Esophagus squamous epithelium (tissue), 5 donors: ENCODE measurements around the gene KIF22. TPM values are rescaled to one million over a fixed set of nuclear protein-coding genes. Genes with fewer than 3 reads are reported as not detected.
"Not testable (repeated sequence)": the region's sequence is repeated elsewhere in the genome, so short reads cannot be mapped to it uniquely, and the experiment has no call there.

ENCODE experiments used
- DNase-seq: peaks from one replicate; lab custom pipeline; 2025; lab: John Stamatoyannopoulos, UW
- H3K27ac ChIP-seq, 4 donors: fragments of 200-600 bp; sonication (generic); one replicate each; pipeline ENCODE4 v1.5.1; 2016 to 2019; ENCODE audit warnings: mild to moderate bottlenecking in 1 of 4
- H3K27me3 ChIP-seq, 4 donors: fragments of 200-600 bp; sonication (generic); 1 replicate in 3 of 4; 2 replicates in 1 of 4; pipeline versions ENCODE4 v1.5.1 to v1.6.0; 2017 to 2021; ENCODE audit warnings: antibody characterized with exemption in 1 of 4
- H3K36me3 ChIP-seq, 3 donors: fragments of 200-600 bp; sonication (generic); one replicate each; pipeline ENCODE4 v1.5.1; 2016 to 2019
- H3K4me1 ChIP-seq, 3 donors: fragments of 200-600 bp; sonication (generic); one replicate each; pipeline ENCODE4 v1.5.1; 2017 to 2019
- H3K4me3 ChIP-seq, 4 donors: fragments of 200-600 bp; sonication (generic); 1 replicate in 3 of 4; 2 replicates in 1 of 4; pipeline ENCODE4 v1.5.1; 2016 to 2019; ENCODE audit warnings: mild to moderate bottlenecking in 2 of 4, moderate library complexity in 1 of 4
- H3K9me3 ChIP-seq, 3 donors: fragments of 200-600 bp; sonication (generic); one replicate each; pipeline ENCODE4 v1.5.1; 2016 to 2019
- POLR2A ChIP-seq, 4 donors: fragments of 450-650 bp; IDR thresholded peaks; one replicate each; pipeline ENCODE4 v1.6.1; 2017; ENCODE audit warnings: antibody characterized with exemption in 4 of 4, mild to moderate bottlenecking in 4 of 4, moderate library complexity in 3 of 4
- WGBS, 2 donors: methylation state at CpG; one replicate each; pipeline ENCODE4 v1.1.5; 2018; 5-methylcytosine and 5-hydroxymethylcytosine counted together
- intact Hi-C: fragments of 100-400 bp; cut with DNase I; formaldehyde crosslinking; loops from one replicate; pipeline ENCODE4 v1.15.0; 2022
- total RNA-seq, 4 donors: library from RNA; depleted of rRNA; stranded (reverse); fragments of >200 nt; gene quantifications; one replicate each; pipeline ENCODE4 v1.1.0, GENCODE V29; 2016
- TF ChIP-seq, protein P1 (sequence below), 6 experiments: fragments of 450-650 bp in 4 of 6; fragments of 200-600 bp in 2 of 6; sonication (generic) in 2 of 6; IDR thresholded peaks; one replicate each; pipeline ENCODE4 v1.5.1; 2016 to 2019; ENCODE audit warnings: antibody characterized with exemption in 6 of 6, mild to moderate bottlenecking in 4 of 6, moderate library complexity in 4 of 6
- donor health status: DM: yes; HTN: yes; CAD: no.

KIF22 gene
- total RNA-seq, 4 donors from 2014 or later, result 31.0 to 46.3 (median 37.6) TPM

DNA sequence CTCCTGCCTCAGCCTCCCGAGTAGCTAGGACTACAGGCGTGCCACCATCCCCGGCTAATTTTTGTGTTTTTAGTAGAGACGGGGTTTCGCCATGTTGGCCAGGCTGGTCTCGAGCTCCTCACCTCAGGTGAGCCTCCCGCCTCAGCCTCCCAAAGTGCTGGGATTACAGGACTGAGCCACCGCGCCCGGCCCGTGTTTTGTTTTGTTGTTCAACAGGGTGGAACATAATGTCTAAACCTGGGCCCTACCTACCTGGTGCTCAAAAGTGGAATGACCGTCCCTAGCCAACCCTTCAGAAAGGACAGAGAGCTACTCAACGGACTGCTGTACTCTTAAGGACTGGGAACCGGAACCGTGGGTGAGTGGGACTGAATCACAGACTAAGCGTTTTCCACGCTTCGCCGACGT lies 772 bp upstream of the KIF22 start:
- no peak for DNase-seq
- intact Hi-C loops, result no loop called here
- Histone ChIP-seq H3K9me3 (no peaks in the 10 kb centered on the region), H3K36me3 (no peaks in the 10 kb centered on the region), H3K4me3 (peak overlapping the region; percentile 66 to 88 (median 80)), H3K4me1 (peaks cover 13 to 46% (median 25%) of the 10 kb centered on the region in 3 donors), H3K27ac (peak overlapping the region; percentile 80 to 92 (median 90)), H3K27me3 (no peaks in the 10 kb centered on the region)
- 46 to 56% methylated on average over 5 to 20 of the region's 20 CpGs for WGBS, 2 donors
- no peak for TF ChIP-seq POLR2A (IDR thresholded peaks at IDR 0.05)
- TF ChIP-seq, protein P1, sequence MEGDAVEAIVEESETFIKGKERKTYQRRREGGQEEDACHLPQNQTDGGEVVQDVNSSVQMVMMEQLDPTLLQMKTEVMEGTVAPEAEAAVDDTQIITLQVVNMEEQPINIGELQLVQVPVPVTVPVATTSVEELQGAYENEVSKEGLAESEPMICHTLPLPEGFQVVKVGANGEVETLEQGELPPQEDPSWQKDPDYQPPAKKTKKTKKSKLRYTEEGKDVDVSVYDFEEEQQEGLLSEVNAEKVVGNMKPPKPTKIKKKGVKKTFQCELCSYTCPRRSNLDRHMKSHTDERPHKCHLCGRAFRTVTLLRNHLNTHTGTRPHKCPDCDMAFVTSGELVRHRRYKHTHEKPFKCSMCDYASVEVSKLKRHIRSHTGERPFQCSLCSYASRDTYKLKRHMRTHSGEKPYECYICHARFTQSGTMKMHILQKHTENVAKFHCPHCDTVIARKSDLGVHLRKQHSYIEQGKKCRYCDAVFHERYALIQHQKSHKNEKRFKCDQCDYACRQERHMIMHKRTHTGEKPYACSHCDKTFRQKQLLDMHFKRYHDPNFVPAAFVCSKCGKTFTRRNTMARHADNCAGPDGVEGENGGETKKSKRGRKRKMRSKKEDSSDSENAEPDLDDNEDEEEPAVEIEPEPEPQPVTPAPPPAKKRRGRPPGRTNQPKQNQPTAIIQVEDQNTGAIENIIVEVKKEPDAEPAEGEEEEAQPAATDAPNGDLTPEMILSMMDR (IDR thresholded peaks at IDR 0.05), result no peak

DNA sequence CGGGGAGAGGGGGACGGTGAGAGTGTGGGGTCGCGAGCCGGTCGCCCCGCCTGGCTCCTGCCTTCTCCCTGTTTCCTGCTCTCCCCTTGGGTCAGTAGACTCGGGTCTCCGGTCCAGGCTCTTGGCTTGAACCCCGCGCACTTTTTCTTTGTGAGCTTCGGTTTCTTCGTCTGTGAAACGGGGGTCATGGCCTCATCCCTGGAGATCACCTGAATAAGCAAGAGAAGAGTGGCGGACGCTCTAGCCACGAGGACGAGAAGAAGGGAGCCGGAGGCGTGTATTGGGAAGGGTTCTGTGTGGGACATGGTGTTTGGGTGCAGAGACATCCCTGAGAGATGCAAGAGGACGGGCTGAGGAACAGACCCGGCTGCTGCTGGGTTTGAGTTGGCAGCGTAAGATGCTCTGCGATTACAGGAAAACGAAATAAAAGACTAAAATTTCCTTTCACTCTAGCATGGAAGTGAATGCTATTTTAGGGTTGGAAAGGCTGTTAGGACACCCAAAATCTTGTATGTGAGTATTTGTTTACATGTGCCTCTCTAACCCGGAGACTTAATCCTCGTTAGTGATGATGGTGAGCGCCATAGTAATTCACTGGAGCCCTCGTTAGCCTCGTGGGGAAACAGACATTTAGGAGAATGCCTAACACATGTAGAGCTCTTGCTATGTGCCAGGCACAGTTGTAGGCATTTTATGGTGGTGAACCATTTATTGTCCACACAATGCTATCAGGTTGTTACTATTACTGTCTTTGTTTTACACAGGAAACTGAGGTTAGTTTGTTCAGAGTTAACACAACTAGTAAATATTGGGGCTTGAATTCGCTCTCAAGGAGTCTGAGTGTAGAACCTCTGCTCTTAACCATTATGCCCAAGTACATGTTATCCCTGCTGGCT lies 646 bp downstream of the KIF22 start:
- no peak for TF ChIP-seq POLR2A (IDR thresholded peaks at IDR 0.05)
- TF ChIP-seq, protein P1 (IDR thresholded peaks at IDR 0.05), result no peak
- no peaks in the 10 kb centered on the region for H3K27me3 ChIP-seq
- 1 to 3% methylated on average over 13 to 30 of the region's 31 CpGs for WGBS, 2 donors
- peak overlapping the region; percentile 66 to 88 (median 80) for H3K4me3 ChIP-seq
- no peak for DNase-seq
- peak overlapping the region; percentile 80 to 92 (median 90) for H3K27ac ChIP-seq
- intact Hi-C loops, result no loop called here
- peaks cover 0 to under 1% (median 0%) of the 10 kb centered on the region in 3 donors for H3K36me3 ChIP-seq
- peaks cover 13 to 35% (median 17%) of the 10 kb centered on the region in 3 donors for H3K4me1 ChIP-seq
- no peaks in the 10 kb centered on the region for H3K9me3 ChIP-seq

DNA sequence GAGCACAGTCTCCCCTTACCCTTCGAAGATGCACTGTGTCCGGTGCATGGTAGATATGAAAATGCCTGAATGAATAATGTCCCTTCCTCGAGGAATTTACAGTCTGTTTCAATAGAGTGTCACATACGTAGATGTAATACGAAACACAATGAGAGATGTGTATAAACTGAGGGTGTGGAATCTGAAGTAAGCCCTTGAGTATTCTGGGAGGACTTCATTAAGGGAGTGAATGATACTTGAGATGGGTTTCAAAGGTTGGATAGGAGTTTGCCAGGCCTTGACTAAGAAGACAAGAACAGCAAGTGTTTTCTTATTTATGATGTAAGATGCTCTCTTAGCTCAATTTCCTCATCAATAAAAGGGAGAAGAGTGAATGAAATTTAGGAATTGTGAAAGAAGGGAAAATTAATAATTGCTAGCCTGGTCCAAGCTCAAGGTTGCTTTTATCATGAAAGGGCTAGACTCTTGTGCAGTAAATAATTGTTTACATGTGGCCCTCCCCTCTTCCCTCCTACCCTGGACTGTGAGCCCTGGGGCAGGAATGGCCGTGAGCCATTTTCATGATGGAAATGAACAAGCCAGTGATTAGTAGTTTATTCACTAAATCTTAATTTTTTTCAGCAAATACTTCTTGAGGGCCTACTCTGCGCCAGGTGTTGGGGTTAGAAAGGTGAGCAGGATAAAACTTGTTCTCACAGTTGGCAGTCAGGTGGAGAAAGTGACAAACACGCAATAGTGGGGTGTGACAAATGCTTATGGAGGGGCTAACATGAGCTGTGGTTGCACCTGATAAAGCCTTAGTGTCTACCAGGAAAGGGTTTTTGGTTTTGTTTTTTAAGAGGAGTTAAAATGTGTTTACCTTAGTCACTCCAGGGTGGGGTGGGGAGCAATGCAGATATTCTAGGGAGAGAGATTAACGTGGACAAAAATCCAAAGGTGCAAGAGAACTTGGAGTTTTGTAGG lies 1.6 kb downstream of the KIF22 start:
- intact Hi-C loops, result no loop called here
- WGBS, 2 donors, result 65 to 68% methylated on average over 9 of the region's 9 CpGs
- H3K36me3 ChIP-seq, result peaks cover 3 to 10% (median 4%) of the 10 kb centered on the region in 3 donors
- H3K27ac ChIP-seq, result peak overlapping the region in 3 of 4 donors; percentile 80 to 92 (median 92)
- no peak for TF ChIP-seq POLR2A (IDR thresholded peaks at IDR 0.05)
- TF ChIP-seq, protein P1 (IDR thresholded peaks at IDR 0.05), result no peak
- peak overlapping the region in 3 of 4 donors; percentile 79 to 88 (median 80) for H3K4me3 ChIP-seq
- H3K4me1 ChIP-seq, result peaks cover 13 to 35% (median 17%) of the 10 kb centered on the region in 3 donors
- no peak for DNase-seq
- H3K9me3 ChIP-seq, result no peaks in the 10 kb centered on the region
- no peaks in the 10 kb centered on the region for H3K27me3 ChIP-seq

DNA sequence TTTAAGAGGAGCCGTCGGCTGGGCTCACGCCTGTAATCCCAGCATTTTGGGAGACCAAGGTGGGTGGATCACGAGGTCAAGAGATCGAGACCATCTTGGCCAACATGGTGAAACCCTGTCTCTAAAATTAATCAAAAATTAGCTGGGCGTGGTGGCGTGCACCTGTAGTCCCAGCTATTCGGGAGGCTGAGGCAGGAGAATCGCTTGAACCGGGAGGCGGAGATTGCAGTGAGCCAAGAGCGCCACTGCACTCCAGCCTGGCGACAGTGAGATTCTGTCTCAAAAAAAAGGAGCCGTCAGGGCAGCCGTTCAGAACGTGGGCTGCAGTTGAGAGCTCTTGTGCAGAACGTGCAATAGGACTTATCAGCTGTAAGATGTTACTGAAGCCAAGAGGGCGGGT lies 2.6 kb downstream of the KIF22 start:
- H3K27me3 ChIP-seq, H3K27ac ChIP-seq, H3K4me3 ChIP-seq, intact Hi-C loops, DNase-seq, H3K9me3 ChIP-seq: not testable (repeated sequence)
- Histone ChIP-seq H3K36me3 (peaks cover 4 to 20% (median 15%) of the 10 kb centered on the region in 3 donors), H3K4me1 (peaks cover 13 to 35% (median 17%) of the 10 kb centered on the region in 3 donors)
- 88 to 92% methylated on average over 14 to 18 of the region's 18 CpGs for whole genome bisulfite sequencing, 2 donors

DNA sequence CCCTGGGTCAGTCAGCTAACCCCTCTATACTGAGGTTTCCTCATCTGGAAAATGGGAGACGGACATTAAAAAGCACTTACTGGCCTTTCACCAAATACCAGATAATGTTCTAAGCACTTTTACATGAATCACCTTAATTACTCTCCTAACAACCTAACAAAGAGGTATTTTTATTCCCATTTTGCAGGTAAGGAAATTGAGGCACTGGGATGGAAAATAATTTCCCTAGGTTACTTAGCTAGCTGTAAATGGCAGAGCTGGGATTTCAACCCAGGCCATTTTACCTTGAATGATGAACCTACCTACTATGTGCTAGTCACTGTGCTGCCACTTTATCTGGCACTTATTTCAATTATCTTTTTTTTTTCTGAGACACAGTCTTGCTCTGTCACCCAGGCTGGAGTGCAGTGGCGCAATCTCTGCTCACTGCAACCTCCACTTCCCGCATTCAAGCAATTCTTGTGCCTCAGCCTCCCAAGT lies 3.7 kb downstream of the KIF22 start:
- H3K4me3 ChIP-seq, result no peak overlapping the region
- 90 to 98% methylated on average over 3 of the region's 3 CpGs for WGBS, 2 donors
- no peak overlapping the region for H3K27ac ChIP-seq
- intact Hi-C loops, result no loop called here
- DNase-seq, result no peak
- H3K36me3 ChIP-seq, result peaks cover 7 to 31% (median 25%) of the 10 kb centered on the region in 3 donors
- H3K4me1 ChIP-seq, result peaks cover 13 to 35% (median 17%) of the 10 kb centered on the region in 3 donors
- no peaks in the 10 kb centered on the region for H3K9me3 ChIP-seq
- TF ChIP-seq POLR2A (IDR thresholded peaks at IDR 0.05), result no peak
- TF ChIP-seq, protein P1 (IDR thresholded peaks at IDR 0.05), result no peak
- H3K27me3 ChIP-seq, result no peaks in the 10 kb centered on the region
